NCI-H2196 treated with DMSO at 0.1 percent for 48 hours (cell line): ENCODE measurements around the gene EFNB2.

ENCODE experiments used
- DNase-seq: peaks from one replicate; lab custom pipeline; 2025; ENCODE audit not compliant: unreplicated experiment; lab: John Stamatoyannopoulos, UW

EFNB2 gene

GRCh38 chr13:106526738-106527444, 8.6 kb downstream of the EFNB2 start:
- no peak for DNase-seq

- no peak for DNase-seq
Measured at GRCh38 chr13:106525865-106526264, 9.6 kb downstream of the EFNB2 start.

DNA sequence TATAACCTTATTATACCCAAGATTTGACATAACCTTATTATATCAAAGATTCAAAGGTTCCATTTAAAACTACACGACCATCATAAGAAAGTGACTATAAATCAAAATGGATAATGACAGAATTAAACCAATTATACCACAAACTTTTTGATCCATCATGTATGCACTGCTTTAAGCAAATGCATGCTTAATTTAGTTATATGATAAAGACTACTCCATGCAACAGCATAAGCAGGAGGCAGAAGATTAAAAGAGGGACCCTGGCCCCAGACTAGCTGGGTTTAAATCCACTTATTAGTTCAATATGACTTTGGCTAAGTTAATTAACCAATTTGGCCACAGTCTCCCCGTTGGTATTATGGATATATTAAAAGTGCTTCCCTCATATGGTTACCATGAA, 11.4 kb downstream of the EFNB2 start:
- no peak for DNase-seq

DNA sequence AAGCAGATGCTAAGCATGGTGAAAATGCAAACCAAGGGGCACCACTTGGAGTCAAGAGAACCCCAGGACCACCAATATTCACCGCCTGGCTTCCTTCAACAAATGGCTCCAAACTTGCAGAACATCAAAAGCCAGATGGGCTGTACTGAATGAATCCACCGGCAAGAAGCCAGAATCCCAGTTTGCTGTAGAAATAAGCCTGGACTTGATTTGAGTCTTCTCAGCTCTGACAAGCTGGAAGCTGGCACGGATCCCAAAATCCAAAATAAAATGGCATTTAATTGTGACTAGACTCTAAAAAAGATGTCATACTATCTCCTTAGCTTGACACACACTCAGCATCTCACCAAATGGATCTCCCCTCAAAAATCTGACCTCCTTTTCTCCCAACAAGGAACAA, 11.9 kb downstream of the EFNB2 start:
- DNase-seq, result no peak

- DNase-seq, result no peak
Measured at GRCh38 chr13:106522898-106523525, 12.4 kb downstream of the EFNB2 start.

DNA sequence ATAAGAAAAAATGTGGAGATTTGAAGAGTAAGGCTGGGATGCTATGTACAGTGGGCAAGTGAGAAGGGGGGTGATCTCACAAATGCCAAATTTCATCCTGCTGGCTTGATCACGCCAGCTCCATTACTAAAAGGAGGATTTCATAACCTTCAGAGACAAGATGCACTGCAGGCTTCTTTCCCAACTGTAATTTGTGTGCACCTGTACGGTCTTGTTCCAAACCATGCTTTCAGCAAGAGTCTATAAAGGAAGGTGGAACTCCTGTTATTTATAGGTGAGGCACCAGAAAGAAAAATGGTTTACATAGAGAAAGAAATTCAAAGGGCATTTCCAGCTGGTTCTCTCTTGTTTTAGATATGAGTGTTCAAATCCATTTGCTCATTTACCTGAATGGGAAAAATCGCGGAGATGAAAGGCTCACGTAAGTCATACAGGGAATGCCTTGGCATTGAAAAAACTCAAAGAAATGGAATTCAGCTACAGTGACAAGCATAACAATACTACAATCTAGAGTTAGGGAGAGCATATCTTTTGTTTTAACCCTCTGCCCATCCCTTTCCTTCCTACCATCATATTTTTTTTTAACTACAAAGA, 13.3 kb downstream of the EFNB2 start:
- no peak for DNase-seq

GRCh38 chr13:106521095-106521799, 14.2 kb downstream of the EFNB2 start:
- DNase-seq, result no peak

GRCh38 chr13:106520251-106521054, 15.0 kb downstream of the EFNB2 start:
- DNase-seq, result no peak

DNA sequence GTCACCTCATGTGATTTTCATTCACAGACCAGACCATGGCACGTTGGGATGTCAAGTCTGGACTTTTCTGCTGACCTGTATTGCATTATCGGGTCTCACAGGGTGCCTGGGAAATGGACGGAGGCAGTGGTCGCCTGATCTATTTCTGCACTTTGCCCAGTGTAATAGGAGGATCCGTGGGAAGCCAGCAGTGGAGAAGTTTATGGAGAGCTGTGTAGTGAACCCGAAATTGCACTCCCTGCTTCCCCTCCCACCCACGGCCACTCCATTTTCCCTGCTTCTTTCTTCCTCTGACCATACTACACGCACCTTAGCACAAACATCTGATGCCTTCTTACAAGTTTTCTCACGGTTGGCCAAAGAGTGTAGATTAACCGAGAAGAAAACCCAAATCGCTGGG, 16.9 kb downstream of the EFNB2 start:
- DNase-seq, result no peak

GRCh38 chr13:106517109-106517847, 18.2 kb downstream of the EFNB2 start:
- no peak for DNase-seq

- DNase-seq, result no peak
Measured at GRCh38 chr13:106515635-106516254, 19.7 kb downstream of the EFNB2 start.

DNA sequence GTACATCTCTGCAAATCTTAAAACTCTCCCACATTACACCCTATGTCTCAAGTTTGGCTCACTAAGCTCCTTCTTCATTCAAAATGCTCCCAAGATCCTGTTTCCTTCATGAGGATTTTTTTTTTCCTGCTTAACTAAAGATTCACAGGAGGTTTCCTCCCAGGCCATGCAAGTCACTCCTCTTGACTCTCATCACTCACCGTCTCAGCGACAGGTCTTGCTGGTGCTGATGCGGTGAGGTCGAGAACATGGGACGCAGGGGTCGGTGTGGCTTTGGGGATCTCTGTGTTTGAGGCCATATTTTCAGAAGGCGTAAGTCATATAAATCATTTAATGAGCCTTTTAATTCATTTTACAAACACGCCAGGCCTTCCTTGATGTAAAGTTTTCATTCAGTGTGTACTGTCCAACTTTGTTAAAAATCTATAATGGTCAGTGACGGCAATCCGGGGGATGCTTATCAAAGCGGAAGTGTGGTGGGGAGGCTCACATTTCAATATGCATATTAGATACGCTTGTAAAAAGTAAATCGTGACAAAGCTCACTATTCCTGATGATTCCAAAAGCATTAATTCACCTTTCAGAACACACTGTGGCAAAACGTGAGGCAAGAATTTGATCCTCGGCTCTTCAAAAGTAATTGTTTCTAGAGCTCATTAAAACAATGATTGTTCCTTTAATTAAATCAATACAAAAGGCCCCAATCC, 20.4 kb downstream of the EFNB2 start:
- no peak for DNase-seq

- DNase-seq, result no peak
Measured at GRCh38 chr13:106513025-106513983, 22.2 kb downstream of the EFNB2 start.

- no peak for DNase-seq
Measured at GRCh38 chr13:106507560-106508274, 27.7 kb downstream of the EFNB2 start.

DNA sequence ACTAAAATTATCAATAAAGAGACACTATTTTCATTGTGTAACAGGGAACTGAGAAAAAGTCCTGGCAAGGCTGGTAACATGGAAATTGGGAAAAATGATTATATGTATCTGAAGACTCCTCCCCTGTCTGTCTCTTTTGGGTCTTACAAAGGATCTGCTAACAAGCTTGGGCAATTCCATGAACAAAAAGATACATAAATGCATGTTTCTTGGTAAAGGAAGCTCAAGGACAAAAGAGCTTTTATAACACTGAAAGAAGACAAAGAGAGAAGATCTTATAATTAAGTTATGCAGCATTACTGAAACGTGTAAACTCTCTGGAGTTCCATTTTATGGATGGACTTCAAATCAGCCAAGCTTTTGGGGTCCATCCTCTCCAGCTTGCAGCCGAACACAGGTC, 29.2 kb downstream of the EFNB2 start:
- no peak for DNase-seq

DNA sequence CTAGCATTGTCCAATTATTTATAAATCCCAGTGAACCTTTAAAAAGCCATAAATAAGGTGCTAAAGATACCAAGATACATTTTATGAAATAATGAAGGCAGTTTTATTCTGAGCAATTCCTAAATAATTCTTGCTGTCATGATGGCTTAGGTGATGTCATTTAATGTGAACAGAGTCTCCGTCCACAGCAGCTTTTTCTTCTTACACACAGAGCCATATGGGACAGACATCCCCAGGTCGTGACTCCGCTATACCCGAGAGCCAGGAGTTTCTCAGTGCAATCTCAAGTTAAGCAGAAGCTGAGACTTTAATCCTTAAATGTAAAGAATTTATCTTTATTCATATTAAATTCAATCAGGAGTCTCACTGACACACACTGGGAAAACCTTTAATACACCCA, 29.7 kb downstream of the EFNB2 start:
- no peak for DNase-seq

- no peak for DNase-seq
Measured at GRCh38 chr13:106505295-106505694, 30.2 kb downstream of the EFNB2 start.
